ENCODE data around the gene CCDC57.

GRCh38 chr17:82198092-82198491, 14.6 kb downstream of the CCDC57 start:
- TF ChIP-seq PURB (CRISPR knock-in tag; IDR thresholded peaks at IDR 0.05; ENCODE audit: low read depth) (no peak), C11orf30 (IDR thresholded peaks at IDR 0.05; ENCODE audit: low read depth) (no peak), HDAC3 (IDR thresholded peaks at IDR 0.05; ENCODE audit: borderline replicate concordance, partially characterized antibody) (no peak), RHOXF2B (CRISPR knock-in tag; conservative IDR thresholded peaks at IDR 0.05) (no peak), OTX1 (CRISPR knock-in tag; IDR thresholded peaks at IDR 0.05) (no peak), MTA3 (IDR thresholded peaks at IDR 0.05; ENCODE audit: borderline replicate concordance) (no peak), ZFP91 (CRISPR knock-in tag; IDR thresholded peaks at IDR 0.05) (no peak), ZBTB2 (IDR thresholded peaks at IDR 0.05) (no peak), POLR2A (conservative IDR thresholded peaks at IDR 0.05) (no peak), SMC3 (conservative IDR thresholded peaks at IDR 0.05; ENCODE audit: insufficient read depth, low read depth, low read length) (no peak), RERE (CRISPR knock-in tag; IDR thresholded peaks at IDR 0.05; ENCODE audit: borderline replicate concordance) (no peak)
